SW 1271 (cell line): Measurements from ENCODE around the gene ATPAF1.
"Not testable (repeated sequence)": the region's sequence is repeated elsewhere in the genome, so short reads cannot be mapped to it uniquely, and the experiment has no call there.

Experiments
- DNase-seq, 2 experiments: peaks; one replicate each; lab custom pipeline; 2025; lab: John Stamatoyannopoulos, UW

The ATPAF1 gene

DNA sequence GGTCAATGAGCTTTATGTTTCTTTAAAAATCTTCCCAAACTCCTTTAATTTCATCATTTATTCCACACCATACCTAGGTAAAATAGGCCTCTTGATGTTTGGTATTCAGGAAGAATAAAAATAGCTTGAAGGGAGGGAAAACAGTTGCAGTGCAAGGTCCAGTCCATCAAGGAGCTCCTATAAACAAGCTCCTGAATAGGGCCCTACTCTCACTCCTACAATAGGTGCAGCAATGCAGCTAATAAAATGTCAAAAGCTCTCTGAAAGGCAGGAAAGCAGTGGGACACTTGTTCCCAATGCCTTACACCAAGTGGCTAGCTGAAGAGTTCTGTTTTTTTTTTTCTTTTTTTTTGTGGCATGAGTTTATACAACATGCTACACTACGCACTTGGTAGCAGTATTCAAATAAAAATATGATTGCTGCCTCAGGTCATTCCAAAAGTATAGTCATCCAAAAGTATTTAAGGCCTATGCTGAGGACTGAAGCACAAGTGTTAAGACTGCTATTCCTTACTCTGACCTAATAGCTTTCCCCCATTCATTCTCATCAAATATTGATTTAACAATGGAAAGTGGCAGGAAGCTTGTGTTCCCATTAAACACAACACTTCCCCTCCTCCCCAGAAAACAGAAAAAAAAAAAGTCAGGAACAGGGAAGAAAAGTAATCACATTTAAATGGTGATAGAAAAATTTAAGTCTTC lies 13.3 kb upstream of the ATPAF1 start:
- DNase-seq: no peak

DNA sequence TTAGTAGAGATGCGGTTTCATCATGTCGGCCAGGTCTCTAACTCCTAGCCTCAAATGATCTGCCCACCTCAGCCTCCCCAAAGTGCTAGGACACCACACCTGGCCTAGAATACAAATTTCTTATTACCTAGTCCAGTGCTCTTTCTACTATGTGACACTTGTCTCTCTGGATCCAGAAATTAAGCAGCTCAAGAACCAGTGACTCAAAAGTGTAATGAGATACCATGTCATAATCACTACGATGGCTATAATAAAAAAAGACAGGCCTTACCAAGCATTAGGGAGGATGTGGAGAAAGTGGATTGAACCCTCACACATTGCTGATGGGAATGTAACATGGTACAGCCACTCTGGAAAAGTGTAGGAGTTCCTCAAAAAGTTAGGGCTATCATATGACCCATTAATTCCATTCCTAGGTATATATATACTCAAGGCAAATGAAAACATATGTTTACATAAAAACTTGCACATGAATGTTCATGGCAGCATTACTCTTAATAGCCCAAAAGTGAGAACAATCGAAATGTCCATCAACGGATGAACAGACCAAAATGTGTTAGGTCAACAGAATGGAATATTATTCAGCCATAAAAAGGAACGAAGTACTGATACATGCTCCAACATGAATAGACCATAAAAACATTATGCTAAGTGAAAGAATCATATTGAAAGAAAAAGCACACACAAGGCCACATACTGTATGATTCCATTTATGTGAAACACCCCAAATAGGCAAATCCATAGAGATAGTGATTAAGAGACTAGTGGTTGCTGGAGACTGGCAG lies 11.8 kb upstream of the ATPAF1 start:
- DNase-seq: no peak

DNA sequence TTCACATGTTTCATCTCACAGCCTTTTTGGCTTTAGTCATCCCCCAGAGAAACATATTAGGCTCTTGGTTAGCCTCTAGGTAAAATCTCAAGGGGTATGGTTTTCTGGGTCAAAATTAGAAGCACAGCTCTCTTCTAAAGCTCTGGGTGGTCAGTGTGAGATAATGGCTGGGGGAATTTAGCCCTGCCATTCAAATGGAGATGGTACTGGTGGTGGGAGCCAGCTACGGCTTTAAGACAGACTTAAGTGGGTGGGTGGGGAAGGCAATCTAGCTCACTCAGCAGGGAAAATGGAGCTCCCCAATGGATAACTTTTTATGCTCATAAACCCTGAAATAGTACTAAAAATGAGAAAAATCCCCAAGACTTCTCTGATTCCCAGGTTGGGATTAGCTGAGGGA lies 9.2 kb upstream of the ATPAF1 start:
- DNase-seq: no peak

DNA sequence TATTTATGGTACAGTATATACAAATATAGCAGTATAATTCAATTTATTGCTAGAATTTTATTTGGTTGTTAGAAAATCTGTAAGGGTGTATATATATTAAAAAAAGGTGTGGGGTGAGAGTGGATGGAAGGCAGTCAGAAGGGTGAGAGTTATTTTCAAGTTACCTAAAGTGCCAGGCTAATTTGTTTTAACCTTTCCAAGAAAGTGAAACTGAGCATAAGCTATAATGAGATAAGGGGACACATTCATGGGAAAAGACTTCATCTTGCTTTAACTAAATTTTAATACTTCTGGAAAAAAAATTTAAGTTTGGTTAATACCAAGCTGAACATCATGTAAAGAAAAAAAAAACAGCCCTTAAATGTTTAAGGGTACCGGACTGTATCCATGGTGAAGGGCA lies 8.4 kb upstream of the ATPAF1 start:
- no peak for DNase-seq

DNA sequence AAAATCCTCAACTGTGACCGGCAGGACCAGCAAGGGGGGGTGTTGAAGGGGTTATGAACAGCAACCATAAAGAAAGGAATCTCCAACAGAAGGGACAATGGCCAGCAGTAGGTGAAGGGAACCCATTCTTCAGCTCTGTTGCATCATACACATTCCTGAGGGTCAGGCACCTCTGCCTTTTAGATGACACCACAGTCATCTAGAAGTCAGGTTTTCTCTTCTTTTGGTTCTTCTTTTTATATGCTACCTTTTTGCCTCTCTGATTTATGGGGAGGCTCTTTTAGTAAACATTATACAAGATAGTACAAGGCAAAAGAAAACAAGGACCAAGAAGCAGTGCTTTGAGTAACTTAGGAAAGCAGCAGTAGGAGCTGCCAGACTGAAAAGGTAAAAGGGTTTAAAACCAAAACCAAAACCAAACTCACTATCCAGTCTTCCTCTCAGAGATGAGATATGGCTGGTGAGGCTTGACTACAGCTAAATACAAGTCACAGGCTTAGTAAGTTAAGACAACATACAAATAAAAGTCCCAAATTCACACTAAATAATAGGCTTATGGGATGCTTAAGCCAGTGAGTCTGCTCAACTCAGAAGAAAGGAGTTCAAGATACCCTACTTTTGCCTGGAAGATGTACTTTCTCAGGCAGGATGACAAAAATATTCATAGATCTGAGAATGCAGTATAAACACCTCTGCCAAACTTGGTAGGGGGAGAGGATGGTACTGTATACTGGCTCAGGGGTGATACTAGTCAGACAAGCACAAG lies 7.6 kb upstream of the ATPAF1 start:
- no peak for DNase-seq

DNA sequence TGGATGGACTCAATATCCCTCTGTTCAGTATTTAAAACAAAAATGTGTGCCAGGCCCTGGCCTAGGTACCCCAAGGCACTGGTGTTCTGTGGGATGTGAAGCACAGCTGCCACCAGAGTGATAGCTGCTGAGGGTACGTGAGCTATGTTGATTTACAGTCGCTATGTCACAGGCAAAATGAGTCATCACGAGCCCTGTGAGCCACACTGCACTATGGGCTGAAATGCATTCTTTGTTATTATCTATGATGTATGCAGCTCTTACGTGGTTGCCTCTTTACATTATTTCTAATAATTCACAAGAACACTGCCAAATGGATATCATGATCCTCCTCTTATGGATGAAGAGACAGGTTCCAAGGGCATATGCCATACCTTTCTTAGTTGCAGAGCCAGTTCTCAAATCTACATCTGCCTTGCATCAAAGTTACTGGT lies 5.6 kb upstream of the ATPAF1 start:
- DNase-seq: no peak

DNA sequence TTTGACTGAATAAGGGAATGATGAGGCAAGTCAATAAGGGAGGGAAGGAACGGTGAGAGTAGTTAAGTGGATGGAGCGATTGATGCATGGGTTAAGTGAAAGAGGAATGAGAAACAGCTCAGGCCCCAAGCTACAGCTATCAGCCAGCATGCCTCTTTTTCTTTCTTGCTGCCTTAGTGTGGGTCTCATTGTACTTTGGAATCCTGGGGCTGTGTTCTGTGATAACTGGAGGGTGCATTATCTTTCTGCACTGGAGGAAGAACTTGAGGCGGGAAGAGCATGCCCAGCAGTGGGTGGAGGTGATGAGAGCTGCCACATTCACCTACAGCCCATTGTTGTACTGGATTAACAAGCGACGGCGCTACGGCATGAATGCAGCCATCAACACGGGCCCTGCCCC lies 4.5 kb upstream of the ATPAF1 start:
- no peak for DNase-seq

DNA sequence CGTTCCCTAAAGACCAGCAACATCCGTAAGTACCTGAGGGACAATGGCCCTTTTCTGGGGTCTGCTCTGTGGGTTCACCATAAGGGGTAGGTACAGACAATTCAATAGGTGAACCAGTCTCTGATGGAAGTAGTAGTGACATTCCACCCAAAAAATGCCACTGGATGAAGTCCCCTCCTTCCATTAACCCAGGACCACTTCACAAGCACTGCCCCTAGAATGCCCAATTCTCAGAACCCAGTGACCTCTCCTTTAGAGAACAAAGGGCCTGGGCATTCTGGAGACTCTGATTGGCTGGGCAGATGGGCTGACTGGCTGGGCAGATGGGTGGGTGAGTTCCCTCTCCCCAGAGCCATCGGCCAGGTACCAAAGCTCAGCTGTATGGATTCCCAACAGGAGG lies 3.4 kb upstream of the ATPAF1 start, which contains the start of gene TEX38:
TSS of gene TEX38 (plus strand) at position 301 of the 400 bp plus-strand sequence. CDS start at position 382, 81 bp downstream.
- DNase-seq: no peak

DNA sequence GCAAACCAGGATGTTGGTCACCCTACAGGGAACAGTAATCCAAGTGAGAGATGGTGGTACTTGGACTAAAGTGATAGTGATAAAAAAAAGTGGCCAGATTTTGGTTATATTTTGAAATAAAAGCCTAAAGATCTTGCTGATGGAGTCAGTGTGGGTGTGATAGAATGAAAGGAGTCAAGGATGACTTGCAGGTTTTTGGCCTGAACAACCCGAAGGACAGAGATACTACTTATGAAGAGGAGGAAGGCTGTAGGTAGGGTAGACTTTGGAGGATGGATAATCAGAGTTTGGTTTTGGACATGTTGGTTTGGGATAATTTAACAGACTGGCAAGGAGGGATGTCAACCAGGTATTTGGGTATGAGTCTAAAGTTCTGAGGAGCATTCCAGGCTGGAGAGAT lies 2.0 kb upstream of the ATPAF1 start:
- no peak for DNase-seq

DNA sequence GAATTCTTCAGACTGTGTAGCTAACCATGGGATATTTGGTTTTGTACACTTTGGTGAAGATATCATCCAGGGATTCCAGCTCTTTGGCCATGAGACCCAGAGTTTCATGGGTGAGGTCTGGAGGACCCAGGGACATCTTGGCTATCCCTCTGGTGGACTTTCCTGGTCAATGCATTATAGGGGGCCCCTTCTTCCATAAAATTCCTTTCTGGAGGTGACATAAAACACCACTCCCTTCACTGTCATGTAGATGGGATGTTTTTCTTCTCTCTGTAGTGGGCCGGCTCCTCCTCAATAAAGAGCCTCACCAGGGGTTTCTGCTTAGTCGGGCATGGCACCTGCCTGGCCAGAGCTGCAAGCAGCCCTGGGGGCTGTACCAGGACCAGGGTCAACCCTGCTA lies 2.2 kb downstream of the ATPAF1 start:
- no peak for DNase-seq

DNA sequence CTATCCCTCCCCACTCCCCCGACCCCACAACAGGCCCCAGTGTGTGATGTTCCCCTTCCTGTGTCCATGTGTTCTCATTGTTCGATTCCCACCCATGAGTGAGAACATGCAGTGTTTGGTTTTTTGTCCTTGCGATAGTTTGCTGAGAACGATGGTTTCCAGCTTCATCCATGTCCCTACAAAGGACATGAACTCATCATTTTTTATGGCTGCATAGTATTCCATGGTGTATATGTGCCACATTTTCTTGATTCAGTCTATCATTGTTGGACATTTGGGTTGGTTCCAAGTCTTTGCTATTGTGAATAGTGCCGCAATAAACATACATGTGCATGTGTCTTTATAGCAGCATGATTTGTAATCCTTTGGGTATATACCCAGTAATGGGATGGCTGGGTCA lies 5.2 kb downstream of the ATPAF1 start:
- DNase-seq: not testable (repeated sequence)

DNA sequence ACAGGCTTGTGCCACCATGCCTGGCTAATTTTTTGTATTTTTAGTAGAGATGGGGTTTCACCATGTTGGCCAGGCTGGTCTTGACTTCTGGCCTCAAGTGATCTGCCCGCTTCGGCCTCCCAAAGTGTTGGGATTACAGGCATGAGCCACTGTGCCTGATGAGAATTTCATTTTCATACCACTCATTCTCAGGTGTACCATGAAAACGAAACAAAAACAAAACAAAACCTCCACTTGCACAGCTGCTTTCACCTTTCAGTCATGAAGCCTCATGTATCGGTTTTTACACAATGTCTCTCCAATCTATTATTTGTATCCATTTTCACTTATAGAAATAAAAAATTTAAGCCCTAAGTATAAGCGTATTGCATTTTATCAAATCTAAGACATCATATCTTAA lies 8.0 kb downstream of the ATPAF1 start:
- not testable (repeated sequence) for DNase-seq

DNA sequence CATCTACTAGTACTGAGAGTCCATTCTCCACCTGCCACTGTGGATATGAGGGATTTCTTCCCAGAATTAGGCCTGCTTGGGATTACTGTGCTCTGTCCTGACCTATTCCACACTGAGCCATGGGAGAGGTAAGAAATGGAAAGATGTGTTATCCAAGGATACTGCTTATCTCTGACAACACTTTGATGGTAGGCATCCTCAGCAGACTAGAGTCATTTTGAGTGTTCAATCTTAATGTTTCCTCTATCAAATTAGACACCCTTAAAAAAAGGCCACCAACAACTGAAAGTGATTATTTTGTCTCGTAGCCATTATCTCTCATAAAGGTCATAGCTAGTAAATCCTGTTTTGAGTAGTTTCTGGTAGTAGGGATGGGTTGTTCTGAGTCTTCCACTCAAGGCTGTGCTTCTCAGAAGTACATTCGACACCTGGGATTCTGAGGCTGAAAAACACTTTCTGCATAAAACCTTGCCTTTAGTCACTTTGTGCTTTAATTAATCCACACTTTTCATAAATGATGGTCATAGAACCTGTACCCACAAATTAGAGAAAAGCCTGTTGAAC lies 8.8 kb downstream of the ATPAF1 start:
- no peak for DNase-seq

DNA sequence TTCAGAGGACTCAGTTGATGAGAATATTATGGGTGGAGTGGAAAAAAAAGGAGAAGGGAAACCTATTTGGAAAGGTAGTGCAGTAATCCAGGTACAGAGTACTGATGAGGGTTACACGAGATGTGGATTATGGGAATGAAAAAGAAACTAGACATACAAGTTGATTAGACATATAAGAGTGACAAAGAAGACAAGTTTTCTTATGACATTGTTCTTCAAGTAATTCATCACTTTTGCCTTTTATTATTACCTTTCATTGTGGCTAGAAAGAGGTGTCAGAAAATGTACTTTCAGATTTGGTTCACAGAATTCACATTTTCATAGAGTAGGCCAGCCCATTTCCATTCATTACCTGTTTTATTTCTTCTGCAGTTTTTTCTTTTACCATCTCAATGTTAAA lies 10.4 kb downstream of the ATPAF1 start:
- no peak for DNase-seq

DNA sequence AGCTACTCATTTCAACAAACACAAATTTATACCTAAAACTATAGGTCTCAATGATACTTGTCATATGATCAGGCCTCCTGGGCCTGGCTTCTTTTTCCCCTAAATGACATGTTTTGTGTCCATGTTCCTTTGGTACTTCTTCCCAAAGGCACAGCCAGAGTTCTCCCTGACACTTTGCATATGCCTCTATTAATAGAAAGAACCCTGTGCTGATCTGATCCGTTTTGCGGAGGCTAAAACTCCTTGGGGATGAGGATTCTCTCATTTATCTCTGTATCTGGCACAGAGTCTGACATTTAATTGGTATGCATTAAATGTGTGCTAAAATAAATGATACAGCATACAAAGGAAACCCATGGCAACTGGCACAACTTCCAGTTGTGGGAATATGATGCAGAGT lies 11.5 kb downstream of the ATPAF1 start:
- no peak for DNase-seq

DNA sequence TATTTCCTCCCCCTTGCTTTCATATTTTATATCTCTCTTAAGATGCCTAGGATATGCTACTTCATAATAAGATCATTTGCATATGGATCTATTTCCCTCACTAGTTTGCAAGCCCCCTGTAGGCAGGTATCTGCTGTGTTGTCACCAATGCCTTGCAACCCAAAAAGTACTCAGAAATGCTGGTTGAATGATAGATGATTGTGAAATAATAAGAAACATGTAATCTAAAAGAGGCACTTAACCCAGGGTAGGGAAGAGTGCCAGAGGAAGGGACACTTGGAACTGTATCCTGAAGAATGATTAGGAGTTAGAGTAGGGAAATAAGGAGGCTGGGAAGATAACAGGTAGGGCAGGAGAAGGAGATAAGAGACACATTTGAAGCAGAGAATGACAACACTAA lies 12.3 kb downstream of the ATPAF1 start:
- DNase-seq: no peak

DNA sequence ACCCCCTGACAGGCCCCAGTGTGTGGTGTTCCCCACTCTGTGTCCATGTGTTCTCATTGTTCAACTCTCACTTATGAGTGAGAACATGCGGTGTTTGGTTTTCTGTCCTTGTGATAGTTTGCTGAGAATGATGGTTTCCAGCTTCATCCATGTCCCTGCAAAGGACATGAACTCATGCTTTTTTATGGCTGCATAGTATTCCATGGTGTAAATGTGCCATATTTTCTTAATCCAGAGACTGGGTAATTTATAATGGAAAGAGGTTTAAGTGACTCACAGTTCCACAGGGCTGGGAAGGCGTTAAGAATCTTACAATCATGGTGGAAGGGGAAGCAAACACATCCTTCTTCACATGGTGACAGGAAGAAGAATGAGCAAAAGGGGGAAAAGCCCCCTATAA lies 13.5 kb downstream of the ATPAF1 start:
- DNase-seq: not testable (repeated sequence)

DNA sequence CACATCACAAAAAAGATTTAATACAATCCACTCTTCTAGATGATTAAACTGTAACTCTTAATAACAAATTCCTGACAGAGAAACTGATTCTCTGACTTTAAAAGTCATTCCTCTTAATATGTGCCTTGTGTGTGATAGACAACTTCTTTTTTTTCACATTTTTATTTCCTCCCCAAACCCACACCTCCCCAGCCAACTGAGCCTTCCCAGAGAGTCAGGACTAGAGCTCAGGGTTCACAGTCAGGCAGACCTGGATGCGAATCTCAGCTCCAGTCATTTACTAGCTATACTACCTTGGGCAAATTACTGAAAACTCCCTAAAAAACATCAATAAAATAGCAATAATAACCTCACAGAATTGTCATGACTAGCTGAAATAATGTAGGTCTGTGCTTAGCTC lies 14.2 kb downstream of the ATPAF1 start:
- no peak for DNase-seq

DNA sequence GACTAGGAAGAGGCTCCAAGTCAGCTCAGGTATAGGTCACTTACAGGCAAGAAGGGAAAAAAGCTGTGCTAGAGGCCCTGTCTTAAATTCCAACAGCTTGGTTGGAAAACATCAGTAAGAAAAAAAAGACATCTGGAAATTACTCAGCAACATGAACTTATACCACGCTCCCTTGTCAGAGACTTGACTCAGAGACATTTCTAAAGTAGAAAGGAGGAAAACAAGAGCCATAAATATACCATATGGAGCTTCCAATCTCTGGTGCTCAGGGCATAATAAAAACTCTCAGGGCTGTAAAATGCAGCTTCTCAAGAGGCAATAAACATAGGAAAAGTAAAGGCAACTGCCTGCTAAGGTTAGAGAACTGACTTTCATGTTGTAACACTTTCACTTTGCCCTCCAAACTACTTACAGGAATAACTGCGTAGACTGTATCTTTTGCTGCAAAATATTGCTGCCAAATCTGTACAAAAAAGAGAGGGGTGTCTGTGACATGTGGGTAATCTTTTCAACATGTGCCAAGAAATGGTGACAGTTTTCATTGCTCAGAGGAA lies 14.7 kb downstream of the ATPAF1 start:
- DNase-seq: no peak

DNA sequence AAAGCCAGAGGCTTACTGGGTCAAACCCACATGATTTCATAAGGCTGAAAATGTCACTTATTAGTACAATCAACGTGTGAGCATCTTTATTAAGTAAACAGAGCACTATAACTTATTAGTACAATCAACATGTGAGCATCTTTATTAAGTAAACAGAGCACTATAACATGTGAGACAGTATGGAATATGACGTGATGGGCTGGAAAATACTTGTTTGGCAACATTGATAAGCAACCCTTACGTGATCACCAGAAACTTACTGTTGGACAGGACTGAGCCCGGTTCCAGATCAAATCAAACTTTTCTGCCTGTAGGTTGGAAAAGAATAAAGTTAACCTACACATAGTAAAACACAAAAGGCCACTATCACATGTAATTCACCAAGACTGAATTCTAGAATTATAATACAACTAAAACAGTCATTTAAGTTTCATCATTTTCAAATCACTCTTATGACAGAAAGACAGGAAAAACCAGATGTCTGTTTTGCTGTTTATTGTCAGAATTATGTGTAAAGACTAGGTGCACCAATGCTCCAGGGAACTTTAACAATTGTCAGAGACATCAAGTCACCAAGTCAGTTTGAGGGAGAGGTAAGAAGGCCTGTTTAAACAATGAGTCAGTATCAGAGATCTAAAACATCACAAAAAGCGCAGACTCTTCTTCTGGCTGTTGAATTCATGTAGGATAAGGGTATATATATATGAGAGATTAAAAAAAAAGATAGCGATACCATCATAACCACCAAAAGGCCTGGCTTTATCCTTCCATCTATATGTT lies 15.7 kb downstream of the ATPAF1 start:
- DNase-seq: no peak

DNA sequence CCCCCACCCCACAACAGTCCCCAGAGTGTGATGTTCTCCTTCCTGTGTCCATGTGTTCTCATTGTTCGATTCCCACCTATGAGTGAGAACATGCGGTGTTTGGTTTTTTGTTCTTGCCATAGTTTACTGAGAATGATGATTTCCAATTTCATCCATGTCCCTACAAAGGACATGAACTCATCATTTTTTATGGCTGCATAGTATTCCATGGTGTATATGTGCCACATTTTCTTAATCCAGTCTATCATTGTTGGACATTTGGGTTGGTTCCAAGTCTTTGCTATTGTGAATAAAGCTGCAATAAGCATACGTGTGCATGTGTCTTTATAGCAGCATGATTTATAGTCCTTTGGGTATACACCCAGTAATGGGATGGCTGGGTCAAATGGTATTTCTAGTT lies 17.0 kb downstream of the ATPAF1 start:
- DNase-seq: not testable (repeated sequence)
